HCT116 (cell line): ENCODE measurements around the gene PSRC1. TPM values are rescaled to one million over a fixed set of nuclear protein-coding genes. Genes with fewer than 3 reads are reported as not detected.

Experiments
- ATAC-seq: fragments of 200-7000 bp; cut with Tn5 transposase; 2 replicates; pipeline ENCODE4 v1.9.1; 2020; ENCODE audit warnings: mild to moderate bottlenecking, moderate library complexity
- BruUV-seq: library from RNA; stranded (reverse); fragments of 400-500 nt; replicated peaks from 2 replicates; lab custom pipeline; 2021; lab: Mats Ljungman, UMichigan
- CTCF ChIA-PET: fragments of 300-600 bp; sonication (Branson Sonifier 250); formaldehyde crosslinking; loops from one replicate; lab custom pipeline; 2021; ENCODE audit warnings: antibody characterized with exemption; lab: Charles Lee
- POLR2A ChIA-PET: fragments of 300-600, 350-600 bp; sonication (Branson Sonifier 250); formaldehyde crosslinking; loops from one replicate; lab custom pipeline; 2021; ENCODE audit warnings: antibody characterized with exemption; lab: Charles Lee
- RAD21 ChIA-PET, 2 experiments: fragments of 300-600 bp; sonication (Branson Sonifier 250); formaldehyde crosslinking; loops; one replicate each; lab custom pipeline; 2023; ENCODE audit warnings: low total read pairs in 2 of 2; ENCODE audit not compliant: uncharacterized antibody in 2 of 2, unreplicated experiment in 2 of 2, low non-redundant PET in 1 of 2; lab: Charles Lee
- DNase-seq: peaks from one replicate; pipeline ENCODE4 v3.0.0-alpha.2; 2010; ENCODE audit warnings: low read depth, low spot score
- H2AFZ ChIP-seq: fragments of 200-600 bp; shearing (Covaris generic), sonication (generic); 2 replicates; pipeline ENCODE4 v1.6.1; 2017; ENCODE audit warnings: low read depth, mixed run types, mixed read lengths, antibody characterized with exemption, low read length; ENCODE audit not compliant: poor library complexity, severe bottlenecking
- H3K27ac ChIP-seq: 2 replicates; pipeline ENCODE4 v1.5.1; 2012; ENCODE audit warnings: low read depth, low read length
- H3K27me3 ChIP-seq: fragments of 200-600 bp; sonication (generic); 2 replicates; pipeline ENCODE4 v1.6.1; 2016; ENCODE audit warnings: mixed run types, low read length, mixed read lengths; ENCODE audit not compliant: insufficient read depth
- H3K36me3 ChIP-seq, 2 experiments: fragments of 200-500 bp in 1 of 2; fragments of 200-600 bp in 1 of 2; sonication (Bioruptor generic) in 1 of 2; sonication (generic) in 1 of 2; 2 replicates each; pipeline versions ENCODE4 v1.5.1 to v1.6.1; 2014 to 2016; ENCODE audit warnings: low read length in 2 of 2, inconsistent platforms in 1 of 2, mixed read lengths in 1 of 2, mixed run types in 1 of 2; ENCODE audit not compliant: insufficient read depth in 2 of 2, control insufficient read depth in 1 of 2
- H3K4me1 ChIP-seq, 2 experiments: fragments of 200-600 bp in 1 of 2; sonication (generic) in 1 of 2; 2 replicates each; pipeline versions ENCODE4 v1.5.1 to v1.6.1; 2012 to 2017; ENCODE audit warnings: low read length in 2 of 2, inconsistent platforms in 1 of 2, mild to moderate bottlenecking in 1 of 2, mixed read lengths in 1 of 2, mixed run types in 1 of 2, moderate library complexity in 1 of 2; ENCODE audit not compliant: insufficient read depth in 2 of 2, control insufficient read depth in 1 of 2
- H3K4me2 ChIP-seq: fragments of 200-600 bp; sonication (generic); 2 replicates; pipeline ENCODE4 v1.6.1; 2017; ENCODE audit warnings: mixed run types, low read length, mixed read lengths
- H3K4me3 ChIP-seq, 2 experiments: fragments of 200-600 bp in 1 of 2; sonication (generic) in 1 of 2; replicated peaks in 1 of 2; 2 replicates each; pipeline ENCODE4 v1.5.1; 2011 to 2016; ENCODE audit warnings: low read length in 2 of 2, control low read depth in 1 of 2, low read depth in 1 of 2, mild to moderate bottlenecking in 1 of 2, mixed read lengths in 1 of 2, mixed run types in 1 of 2
- H3K79me2 ChIP-seq: fragments of 200-600 bp; sonication (generic); 2 replicates; pipeline ENCODE4 v1.6.1; 2017; ENCODE audit warnings: mild to moderate bottlenecking, mixed run types, low read length, moderate library complexity, mixed read lengths; ENCODE audit not compliant: insufficient read depth
- H3K9ac ChIP-seq: fragments of 200-600 bp; sonication (generic); 2 replicates; pipeline ENCODE4 v1.6.1; 2016; ENCODE audit warnings: low read length, mixed read lengths
- H3K9me2 ChIP-seq: fragments of 200-600 bp; sonication (generic), shearing (Covaris generic); 2 replicates; pipeline ENCODE4 v1.6.1; 2017; ENCODE audit warnings: mixed run types, mild to moderate bottlenecking, moderate library complexity; ENCODE audit not compliant: insufficient read depth
- H3K9me3 ChIP-seq, 2 experiments: fragments of 200-500 bp in 1 of 2; fragments of 200-600 bp in 1 of 2; sonication (Bioruptor generic) in 1 of 2; sonication (generic) in 1 of 2; 2 replicates each; pipeline ENCODE4 v1.6.1; 2014 to 2017; ENCODE audit warnings: low read length in 2 of 2, mixed read lengths in 2 of 2, inconsistent platforms in 1 of 2, low read depth in 1 of 2, mild to moderate bottlenecking in 1 of 2, mixed run types in 1 of 2, moderate library complexity in 1 of 2; ENCODE audit not compliant: control insufficient read depth in 1 of 2, insufficient read depth in 1 of 2
- H4K20me1 ChIP-seq: fragments of 200-600 bp; sonication (generic), shearing (Covaris generic); 2 replicates; pipeline ENCODE4 v1.6.1; 2017; ENCODE audit warnings: mixed run types, mild to moderate bottlenecking, moderate library complexity; ENCODE audit not compliant: insufficient read depth
- CBX3 ChIP-seq: IDR thresholded peaks from 2 replicates; pipeline ENCODE4 v1.6.1; 2012; ENCODE audit warnings: low read depth
- EGR1 ChIP-seq: IDR thresholded peaks from 2 replicates; pipeline ENCODE4 v1.6.1; 2012; ENCODE audit warnings: low read depth
- ELF1 ChIP-seq: IDR thresholded peaks from 2 replicates; pipeline ENCODE4 v1.6.1; 2012; ENCODE audit warnings: low read depth, borderline replicate concordance
- EZH2 ChIP-seq: fragments of 200-600 bp; sonication (generic); IDR thresholded peaks from 2 replicates; pipeline ENCODE4 v1.6.1; 2017; ENCODE audit warnings: antibody characterized with exemption, mixed run types
- EZH2phosphoT487 ChIP-seq: fragments of 200-600 bp; IDR thresholded peaks from 2 replicates; pipeline ENCODE4 v1.6.1; 2018; ENCODE audit warnings: antibody characterized with exemption, borderline replicate concordance
- FOSL1 ChIP-seq: IDR thresholded peaks from 2 replicates; pipeline ENCODE4 v1.6.1; 2012; ENCODE audit warnings: low read depth
- JUND ChIP-seq: IDR thresholded peaks from 2 replicates; pipeline ENCODE4 v1.6.1; 2012
- POLR2A ChIP-seq: IDR thresholded peaks from 2 replicates; pipeline ENCODE4 v1.7.0; 2011; ENCODE audit warnings: borderline replicate concordance; ENCODE audit not compliant: insufficient read depth, insufficient read length; ENCODE audit errors: extremely low read depth
- POLR2AphosphoS5 ChIP-seq: IDR thresholded peaks from 2 replicates; pipeline ENCODE4 v1.6.1; 2011; ENCODE audit warnings: mild to moderate bottlenecking, low read depth, low read length, moderate library complexity
- RAD21 ChIP-seq: IDR thresholded peaks from 2 replicates; pipeline ENCODE4 v1.6.1; 2012; ENCODE audit warnings: low read depth, mild to moderate bottlenecking
- SIN3A ChIP-seq: IDR thresholded peaks from 2 replicates; pipeline ENCODE4 v1.6.1; 2012; ENCODE audit warnings: low read depth
- SP1 ChIP-seq: IDR thresholded peaks from 2 replicates; pipeline ENCODE4 v1.6.1; 2012; ENCODE audit warnings: low read depth
- SRF ChIP-seq: IDR thresholded peaks from 2 replicates; pipeline ENCODE4 v1.6.1; 2012; ENCODE audit warnings: low read depth
- TCF7L2 ChIP-seq: IDR thresholded peaks from 2 replicates; pipeline ENCODE4 v1.7.0; 2011; ENCODE audit warnings: borderline replicate concordance, inconsistent platforms; ENCODE audit not compliant: insufficient read depth, insufficient read length; ENCODE audit errors: extremely low read depth
- YY1 ChIP-seq: IDR thresholded peaks from 2 replicates; pipeline ENCODE4 v1.6.1; 2011; ENCODE audit warnings: low read length, low read depth, moderate library complexity, mild to moderate bottlenecking; ENCODE audit not compliant: insufficient replicate concordance; ENCODE audit errors: extremely low read depth
- ZFX ChIP-seq: fragments of 450-650 bp; IDR thresholded peaks from 2 replicates; pipeline ENCODE4 v1.6.1; 2017
- ZNF274 ChIP-seq: fragments of 200-500 bp; sonication (Bioruptor generic); IDR thresholded peaks from 2 replicates; pipeline ENCODE4 v1.6.1; 2014; ENCODE audit warnings: mild to moderate bottlenecking, low read depth, low read length, inconsistent platforms
- intact Hi-C: fragments of 100-400 bp; cut with micrococcal nuclease; formaldehyde crosslinking; loops from 2 replicates; pipeline ENCODE4 v1.10.0; 2022
- total RNA-seq: library from RNA; stranded (reverse); gene quantifications from one replicate; pipeline ENCODE4 v1.2.1, GENCODE V29; 2021; ENCODE audit not compliant: unreplicated experiment
- TF ChIP-seq, protein P1 (sequence below): IDR thresholded peaks from 2 replicates; pipeline ENCODE4 v1.6.1; 2012; ENCODE audit warnings: low read depth
- TF ChIP-seq, protein P2 (sequence below): IDR thresholded peaks from 2 replicates; pipeline ENCODE4 v1.6.1; 2012
- TF ChIP-seq, protein P3 (sequence below): IDR thresholded peaks from 2 replicates; pipeline ENCODE4 v1.6.1; 2012

Gene PSRC1
- total RNA-seq, 1 experiment from 2014 or later: 44.8 TPM

DNA sequence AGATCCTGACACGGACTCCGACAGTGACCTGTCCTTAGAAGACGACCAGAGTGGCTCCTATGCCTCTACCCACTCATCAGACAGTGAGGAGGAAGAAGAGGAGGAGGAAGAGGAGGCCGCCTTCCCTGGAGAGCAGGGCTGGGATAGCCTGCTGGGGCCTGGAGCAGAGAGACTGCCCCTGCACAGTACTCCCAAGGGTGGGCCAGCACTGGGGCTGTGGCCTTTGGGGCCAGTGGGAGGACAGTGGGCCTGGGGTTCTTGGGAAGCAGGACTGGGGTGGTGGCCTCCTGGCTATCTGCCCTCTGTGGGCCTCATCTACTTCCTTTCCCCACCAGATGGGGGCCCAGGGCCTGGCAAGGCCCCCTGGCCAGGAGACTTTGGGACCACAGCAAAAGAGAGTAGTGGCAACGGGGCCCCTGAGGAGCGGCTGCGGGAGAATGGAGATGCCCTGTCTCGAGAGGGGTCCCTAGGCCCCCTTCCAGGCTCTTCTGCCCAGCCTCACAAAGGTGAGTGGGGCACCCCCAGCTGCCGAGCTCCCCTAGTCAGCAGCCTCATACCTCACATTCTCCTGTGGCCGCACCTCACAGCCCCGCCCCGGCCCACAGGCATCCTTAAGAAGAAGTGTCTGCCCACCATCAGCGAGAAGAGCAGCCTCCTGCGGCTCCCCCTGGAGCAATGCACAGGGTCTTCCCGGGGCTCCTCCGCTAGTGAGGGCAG lies 10.0 kb downstream of the PSRC1 start:
- intact Hi-C loops: no loop called here
- H3K4me3 ChIP-seq: no peak overlapping the region
- H3K79me2 ChIP-seq: no peaks in the 10 kb centered on the region
- no peak overlapping the region; the same call in 1 of the 2 replicates for H3K9ac ChIP-seq
- peaks cover 35 to 47% of the 10 kb centered on the region in 2 experiments for H3K4me1 ChIP-seq
- TF ChIP-seq YY1: no peak
- TF ChIP-seq, protein P1, sequence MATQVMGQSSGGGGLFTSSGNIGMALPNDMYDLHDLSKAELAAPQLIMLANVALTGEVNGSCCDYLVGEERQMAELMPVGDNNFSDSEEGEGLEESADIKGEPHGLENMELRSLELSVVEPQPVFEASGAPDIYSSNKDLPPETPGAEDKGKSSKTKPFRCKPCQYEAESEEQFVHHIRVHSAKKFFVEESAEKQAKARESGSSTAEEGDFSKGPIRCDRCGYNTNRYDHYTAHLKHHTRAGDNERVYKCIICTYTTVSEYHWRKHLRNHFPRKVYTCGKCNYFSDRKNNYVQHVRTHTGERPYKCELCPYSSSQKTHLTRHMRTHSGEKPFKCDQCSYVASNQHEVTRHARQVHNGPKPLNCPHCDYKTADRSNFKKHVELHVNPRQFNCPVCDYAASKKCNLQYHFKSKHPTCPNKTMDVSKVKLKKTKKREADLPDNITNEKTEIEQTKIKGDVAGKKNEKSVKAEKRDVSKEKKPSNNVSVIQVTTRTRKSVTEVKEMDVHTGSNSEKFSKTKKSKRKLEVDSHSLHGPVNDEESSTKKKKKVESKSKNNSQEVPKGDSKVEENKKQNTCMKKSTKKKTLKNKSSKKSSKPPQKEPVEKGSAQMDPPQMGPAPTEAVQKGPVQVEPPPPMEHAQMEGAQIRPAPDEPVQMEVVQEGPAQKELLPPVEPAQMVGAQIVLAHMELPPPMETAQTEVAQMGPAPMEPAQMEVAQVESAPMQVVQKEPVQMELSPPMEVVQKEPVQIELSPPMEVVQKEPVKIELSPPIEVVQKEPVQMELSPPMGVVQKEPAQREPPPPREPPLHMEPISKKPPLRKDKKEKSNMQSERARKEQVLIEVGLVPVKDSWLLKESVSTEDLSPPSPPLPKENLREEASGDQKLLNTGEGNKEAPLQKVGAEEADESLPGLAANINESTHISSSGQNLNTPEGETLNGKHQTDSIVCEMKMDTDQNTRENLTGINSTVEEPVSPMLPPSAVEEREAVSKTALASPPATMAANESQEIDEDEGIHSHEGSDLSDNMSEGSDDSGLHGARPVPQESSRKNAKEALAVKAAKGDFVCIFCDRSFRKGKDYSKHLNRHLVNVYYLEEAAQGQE: no peak
- no peak for TF ChIP-seq EGR1
- no peak for TF ChIP-seq EZH2
- TF ChIP-seq RAD21: no peak
- no peak for TF ChIP-seq FOSL1
- TF ChIP-seq EZH2phosphoT487: no peak
- no peak for TF ChIP-seq SRF
- TF ChIP-seq POLR2A: no peak
- no peak for TF ChIP-seq SIN3A
- no peak for TF ChIP-seq POLR2AphosphoS5
- no peak for TF ChIP-seq ZFX
- TF ChIP-seq ZNF274: no peak
- TF ChIP-seq, protein P2, sequence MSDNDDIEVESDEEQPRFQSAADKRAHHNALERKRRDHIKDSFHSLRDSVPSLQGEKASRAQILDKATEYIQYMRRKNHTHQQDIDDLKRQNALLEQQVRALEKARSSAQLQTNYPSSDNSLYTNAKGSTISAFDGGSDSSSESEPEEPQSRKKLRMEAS: no peak
- no peak for TF ChIP-seq TCF7L2
- no peak for TF ChIP-seq CBX3
- no peak for TF ChIP-seq ELF1
- TF ChIP-seq, protein P3, sequence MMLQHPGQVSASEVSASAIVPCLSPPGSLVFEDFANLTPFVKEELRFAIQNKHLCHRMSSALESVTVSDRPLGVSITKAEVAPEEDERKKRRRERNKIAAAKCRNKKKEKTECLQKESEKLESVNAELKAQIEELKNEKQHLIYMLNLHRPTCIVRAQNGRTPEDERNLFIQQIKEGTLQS: no peak
- no peak for TF ChIP-seq SP1
- no peak for TF ChIP-seq JUND
- no TSS peak for BruUV-seq
- H4K20me1 ChIP-seq: no peaks in the 10 kb centered on the region
- POLR2A ChIA-PET: no interaction called here
- no peaks in the 10 kb centered on the region for H3K9me3 ChIP-seq
- no peaks in the 10 kb centered on the region for H3K27me3 ChIP-seq
- RAD21 ChIA-PET: no interaction called here
- no peak overlapping the region for H3K27ac ChIP-seq
- ATAC-seq: peak; percentile 30; the same call in 1 of the 2 replicates
- DNase-seq: no peak
- H3K4me2 ChIP-seq: peak overlapping the region; percentile 48
- CTCF ChIA-PET: no interaction called here
- H3K36me3 ChIP-seq: peaks cover 0 to 2% of the 10 kb centered on the region in 2 experiments; a peak in 1 of 4 replicates
- H3K9me2 ChIP-seq: no peaks in the 10 kb centered on the region
- H2AFZ ChIP-seq: no peak overlapping the region
